Stimulated activated CD4-positive, alpha-beta T cell treated with anti-CD3 and anti-CD28 coated beads, Interleukin-1b, Interleukin-23, amount 100 ng/mL, for 48 hours (primary cell): ENCODE data around the gene GPBAR1.
"Not testable (repeated sequence)": the region's sequence is repeated elsewhere in the genome, so short reads cannot be mapped to it uniquely, and the experiment has no call there.

ENCODE experiments used
- DNase-seq: peaks from one replicate; pipeline ENCODE4 v3.0.0-alpha.2; 2020

GPBAR1 gene

GRCh38 chr2:218269900-218270720 is 9.3 kb downstream of the GPBAR1 start, which contains the start of the genes AAMP and PNKD:
Gene AAMP (minus strand): TSS chr2:218270137. CDS start chr2:218270086, 51 bp downstream.
Gene PNKD (plus strand): TSS chr2:218270519. CDS start chr2:218270536, 17 bp downstream.
- peak; percentile 100 for DNase-seq

- DNase-seq, result no peak
These were observed 10.1 kb downstream of the GPBAR1 start for GRCh38 chr2:218270721-218271486.

DNA sequence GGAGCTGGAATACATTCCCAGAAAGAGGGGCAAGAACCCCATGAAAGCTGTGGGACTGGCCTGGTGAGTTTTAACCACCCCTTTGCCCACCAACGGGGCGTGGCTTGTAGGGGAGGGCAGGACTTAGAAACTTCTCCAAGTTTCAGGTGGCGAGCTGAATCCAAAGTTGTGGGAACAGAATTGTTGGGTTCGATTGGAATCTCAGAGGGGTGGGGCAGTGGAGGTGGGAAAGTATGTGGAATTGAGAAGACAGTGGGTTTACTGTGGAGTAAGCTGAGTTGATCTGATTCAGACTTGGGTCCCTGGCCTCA is 10.6 kb downstream of the GPBAR1 start:
- no peak for DNase-seq

GRCh38 chr2:218271865-218272530 is 11.2 kb downstream of the GPBAR1 start:
- DNase-seq, result no peak

DNA sequence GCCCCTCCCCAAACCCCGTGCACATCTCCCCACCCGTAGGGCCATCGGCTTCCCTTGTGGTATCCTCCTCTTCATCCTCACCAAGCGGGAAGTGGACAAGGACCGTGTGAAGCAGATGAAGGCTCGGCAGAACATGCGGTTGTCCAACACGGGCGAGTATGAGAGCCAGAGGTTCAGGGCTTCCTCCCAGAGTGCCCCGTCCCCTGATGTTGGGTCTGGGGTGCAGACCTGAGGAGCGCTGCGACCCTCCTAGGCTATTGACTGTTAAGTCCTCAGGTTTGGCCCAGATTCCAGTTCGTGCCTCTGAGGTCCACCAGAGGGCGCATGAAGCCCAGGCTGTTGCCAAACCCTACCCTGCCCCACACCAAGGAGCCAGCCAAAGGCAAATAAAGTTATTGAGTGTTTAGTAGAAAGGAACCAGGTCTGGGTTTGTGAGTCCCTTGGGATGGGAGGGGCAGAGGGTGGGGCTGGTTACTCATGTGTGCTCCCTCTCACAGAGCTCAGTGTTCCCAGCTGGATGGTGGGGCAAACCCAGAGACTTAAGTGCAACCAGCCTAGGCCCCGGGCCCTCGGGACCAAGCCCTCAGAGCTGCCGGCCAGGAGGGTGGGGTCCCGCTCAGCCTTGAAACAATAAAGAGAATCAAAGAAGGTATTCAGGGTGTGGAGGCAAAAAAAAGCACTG is 11.9 kb downstream of the GPBAR1 start:
- peak; percentile 77 for DNase-seq

DNA sequence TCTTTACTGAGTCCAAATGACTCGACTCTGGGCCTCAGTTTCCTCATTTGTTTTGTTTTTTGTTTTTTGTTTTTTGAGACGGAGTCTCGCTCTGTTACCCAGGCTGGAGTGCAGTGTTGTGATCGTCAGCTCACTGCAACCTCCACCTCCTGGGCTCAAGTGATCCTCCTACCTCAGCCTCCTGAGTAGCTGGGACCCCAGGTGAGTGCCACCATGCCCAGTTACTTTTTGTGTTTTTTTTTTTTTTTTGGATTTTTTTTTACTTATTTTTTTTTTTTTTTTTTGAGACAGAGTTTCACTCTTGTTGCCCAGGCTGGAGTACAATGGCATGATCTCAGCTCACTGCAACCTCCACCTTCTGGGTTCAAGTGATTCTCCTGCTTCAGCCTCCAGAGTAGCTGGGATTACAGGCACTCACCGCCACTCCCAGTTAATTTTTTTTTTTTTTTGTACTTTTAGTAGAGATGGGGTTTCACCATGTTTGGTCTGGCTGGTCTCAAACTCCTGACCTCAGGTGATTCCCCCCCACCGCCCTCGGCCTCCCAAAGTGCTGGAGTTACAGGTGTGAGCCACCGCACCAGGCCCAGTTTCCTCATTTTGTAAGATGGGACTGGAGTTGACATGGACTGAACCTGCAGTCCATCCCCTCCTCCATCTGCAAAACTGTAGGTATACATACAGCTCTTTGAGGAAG is 12.5 kb downstream of the GPBAR1 start:
- DNase-seq, result not testable (repeated sequence)

- no peak for DNase-seq
These were observed 13.1 kb downstream of the GPBAR1 start for GRCh38 chr2:218273908-218274249.

- DNase-seq, result no peak
These were observed 13.8 kb downstream of the GPBAR1 start for GRCh38 chr2:218274586-218274985.

DNA sequence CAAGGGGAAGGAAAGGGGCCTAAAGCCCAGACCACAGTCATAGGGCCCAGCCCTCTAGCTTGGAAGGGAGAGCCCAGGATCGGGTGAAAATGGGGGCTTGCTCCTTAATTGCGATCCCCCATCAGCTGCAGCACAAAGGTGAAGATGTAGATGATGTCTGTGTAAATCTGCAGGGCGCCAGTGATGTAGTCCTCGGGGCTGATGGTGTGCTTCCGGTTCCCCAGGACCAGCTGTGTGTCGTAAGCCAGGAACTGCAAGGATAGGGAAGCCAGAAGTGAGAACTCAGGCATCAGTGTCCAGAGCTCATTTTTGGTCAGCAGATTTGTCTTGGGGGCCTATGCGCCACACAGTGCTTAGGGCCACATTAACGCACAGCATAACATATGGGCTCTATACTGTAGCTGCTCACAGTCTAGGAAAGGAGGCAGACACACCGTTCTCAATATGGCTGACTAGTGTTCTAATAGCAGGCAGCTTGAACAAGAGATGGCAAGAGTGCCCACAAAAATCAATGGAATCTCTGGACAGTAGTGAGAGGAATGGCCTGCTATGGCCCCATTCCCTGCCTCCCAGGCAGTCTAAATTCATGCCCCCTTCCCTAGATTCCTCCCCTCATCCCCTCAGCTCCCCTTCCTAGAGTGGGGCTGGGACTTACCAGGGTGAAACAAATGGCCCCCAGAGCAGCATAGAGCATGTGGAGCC is 14.7 kb downstream of the GPBAR1 start:
- DNase-seq, result no peak

- no peak for DNase-seq
These were observed 16.4 kb downstream of the GPBAR1 start for GRCh38 chr2:218276986-218277755.

- DNase-seq, result no peak
These were observed 17.1 kb downstream of the GPBAR1 start for GRCh38 chr2:218277921-218278320.

- no peak for DNase-seq
These were observed 17.9 kb downstream of the GPBAR1 start for GRCh38 chr2:218278531-218279360.

GRCh38 chr2:218280260-218280870 is 19.6 kb downstream of the GPBAR1 start:
- DNase-seq, result no peak

- DNase-seq, result no peak
These were observed 20.6 kb downstream of the GPBAR1 start for GRCh38 chr2:218281449-218281848.

GRCh38 chr2:218282173-218282991 is 21.6 kb downstream of the GPBAR1 start:
- no peak for DNase-seq

- DNase-seq, result peak; percentile 64
These were observed 23.4 kb downstream of the GPBAR1 start for GRCh38 chr2:218284106-218284811.

DNA sequence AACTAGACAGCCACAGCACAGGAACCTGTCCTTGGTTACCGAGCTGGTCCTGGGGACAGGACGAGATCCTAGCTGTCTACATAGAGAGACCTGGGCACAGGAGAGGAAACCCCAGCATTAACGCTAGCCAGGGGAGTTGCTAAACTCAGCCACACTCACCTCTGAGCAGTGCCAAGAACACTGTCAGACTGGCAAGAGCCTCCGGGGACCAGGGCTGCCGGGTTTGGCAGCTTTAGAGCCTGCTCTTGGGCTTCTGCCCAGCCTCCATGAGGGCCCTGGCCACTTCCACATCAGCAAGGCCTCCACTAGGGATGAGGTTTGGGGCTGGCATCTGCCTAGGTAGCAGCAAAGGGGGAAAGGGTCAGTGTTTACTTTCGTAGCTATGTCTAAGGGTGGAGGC is 24.8 kb downstream of the GPBAR1 start:
- DNase-seq, result no peak
